ENCODE results near the gene LINGO1.

DNA sequence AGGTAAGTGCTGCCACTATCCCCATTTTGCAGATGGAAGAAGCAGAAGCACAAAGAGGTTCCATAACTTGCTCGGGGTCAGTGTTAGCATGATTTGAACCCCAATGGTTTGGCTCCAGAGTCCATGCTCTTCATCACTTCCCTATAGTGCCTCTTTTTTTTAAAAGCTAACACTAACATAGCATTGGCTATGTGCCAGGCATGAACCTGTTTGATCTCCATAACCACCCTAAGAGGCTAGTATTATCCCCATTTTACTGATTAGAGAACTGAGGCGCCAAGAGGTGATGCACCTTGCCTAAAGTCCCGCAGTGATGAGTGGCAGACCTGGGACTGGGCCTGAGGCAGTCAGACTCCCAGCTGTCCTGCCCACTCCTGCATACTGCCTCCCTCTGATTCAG, 7.3 kb downstream of the LINGO1 start:
- TF ChIP-seq PHF8 (IDR thresholded peaks at IDR 0.05; ENCODE audit: borderline replicate concordance, low read length) (no peak), EZH2 (IDR thresholded peaks at IDR 0.05; ENCODE audit: borderline replicate concordance, low read depth, low read length) (no peak), LCOR (CRISPR knock-in tag; IDR thresholded peaks at IDR 0.05) (no peak), CHD1 (IDR thresholded peaks at IDR 0.05; ENCODE audit: low read length) (no peak), TBP (optimal IDR thresholded peaks at IDR 0.05; ENCODE audit: low read depth, low read length) (no peak), YY1 (IDR thresholded peaks at IDR 0.05; ENCODE audit: borderline replicate concordance in 1 of 3, control insufficient read depth in 1 of 3, extremely low read depth in 1 of 3, insufficient read depth in 3 of 3, insufficient read length in 1 of 3, insufficient replicate concordance in 2 of 3, low read depth in 1 of 3, low read length in 2 of 3) (no peak), ZC3H4 (CRISPR knock-in tag; IDR thresholded peaks at IDR 0.05; ENCODE audit: borderline replicate concordance) (no peak), ZNF764 (CRISPR knock-in tag; IDR thresholded peaks at IDR 0.05; ENCODE audit: low read depth) (no peak), TAF1 (IDR thresholded peaks at IDR 0.05; ENCODE audit: control insufficient read depth, extremely low read depth, insufficient read depth, low read length, severe bottlenecking) (no peak), ZNF384 (IDR thresholded peaks at IDR 0.05; ENCODE audit: low read depth, low read length) (no peak), HDAC2 (IDR thresholded peaks at IDR 0.05) (no peak)
- TF ChIP-seq, protein P1, sequence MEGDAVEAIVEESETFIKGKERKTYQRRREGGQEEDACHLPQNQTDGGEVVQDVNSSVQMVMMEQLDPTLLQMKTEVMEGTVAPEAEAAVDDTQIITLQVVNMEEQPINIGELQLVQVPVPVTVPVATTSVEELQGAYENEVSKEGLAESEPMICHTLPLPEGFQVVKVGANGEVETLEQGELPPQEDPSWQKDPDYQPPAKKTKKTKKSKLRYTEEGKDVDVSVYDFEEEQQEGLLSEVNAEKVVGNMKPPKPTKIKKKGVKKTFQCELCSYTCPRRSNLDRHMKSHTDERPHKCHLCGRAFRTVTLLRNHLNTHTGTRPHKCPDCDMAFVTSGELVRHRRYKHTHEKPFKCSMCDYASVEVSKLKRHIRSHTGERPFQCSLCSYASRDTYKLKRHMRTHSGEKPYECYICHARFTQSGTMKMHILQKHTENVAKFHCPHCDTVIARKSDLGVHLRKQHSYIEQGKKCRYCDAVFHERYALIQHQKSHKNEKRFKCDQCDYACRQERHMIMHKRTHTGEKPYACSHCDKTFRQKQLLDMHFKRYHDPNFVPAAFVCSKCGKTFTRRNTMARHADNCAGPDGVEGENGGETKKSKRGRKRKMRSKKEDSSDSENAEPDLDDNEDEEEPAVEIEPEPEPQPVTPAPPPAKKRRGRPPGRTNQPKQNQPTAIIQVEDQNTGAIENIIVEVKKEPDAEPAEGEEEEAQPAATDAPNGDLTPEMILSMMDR (IDR thresholded peaks at IDR 0.05 in 2 of 3, conservative IDR thresholded peaks at IDR 0.05 in 1 of 3; ENCODE audit: insufficient read depth in 2 of 3, low read depth in 1 of 3, low read length in 3 of 3) = no peak
- TF ChIP-seq, protein P2, sequence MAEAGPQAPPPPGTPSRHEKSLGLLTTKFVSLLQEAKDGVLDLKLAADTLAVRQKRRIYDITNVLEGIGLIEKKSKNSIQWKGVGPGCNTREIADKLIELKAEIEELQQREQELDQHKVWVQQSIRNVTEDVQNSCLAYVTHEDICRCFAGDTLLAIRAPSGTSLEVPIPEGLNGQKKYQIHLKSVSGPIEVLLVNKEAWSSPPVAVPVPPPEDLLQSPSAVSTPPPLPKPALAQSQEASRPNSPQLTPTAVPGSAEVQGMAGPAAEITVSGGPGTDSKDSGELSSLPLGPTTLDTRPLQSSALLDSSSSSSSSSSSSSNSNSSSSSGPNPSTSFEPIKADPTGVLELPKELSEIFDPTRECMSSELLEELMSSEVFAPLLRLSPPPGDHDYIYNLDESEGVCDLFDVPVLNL (CRISPR knock-in tag; IDR thresholded peaks at IDR 0.05; ENCODE audit: low read depth) = no peak
